Erythroblast (primary cell): ENCODE results near the gene DCAF8L2.
"Not testable (repeated sequence)": the region's sequence is repeated elsewhere in the genome, so short reads cannot be mapped to it uniquely, and the experiment has no call there.

Experiments
- DNase-seq, 2 experiments: peaks; one replicate each; lab custom pipeline; 2025; lab: John Stamatoyannopoulos, UW
- GATA1 ChIP-seq: IDR thresholded peaks from 2 replicates; pipeline ENCODE4 v1.6.1; 2011; ENCODE audit warnings: low read depth, mild to moderate bottlenecking, control low read depth, low read length, moderate library complexity
- POLR2A ChIP-seq: IDR thresholded peaks from 2 replicates; pipeline ENCODE4 v1.6.1; 2011; ENCODE audit warnings: mild to moderate bottlenecking, low read length

DCAF8L2 gene

DNA sequence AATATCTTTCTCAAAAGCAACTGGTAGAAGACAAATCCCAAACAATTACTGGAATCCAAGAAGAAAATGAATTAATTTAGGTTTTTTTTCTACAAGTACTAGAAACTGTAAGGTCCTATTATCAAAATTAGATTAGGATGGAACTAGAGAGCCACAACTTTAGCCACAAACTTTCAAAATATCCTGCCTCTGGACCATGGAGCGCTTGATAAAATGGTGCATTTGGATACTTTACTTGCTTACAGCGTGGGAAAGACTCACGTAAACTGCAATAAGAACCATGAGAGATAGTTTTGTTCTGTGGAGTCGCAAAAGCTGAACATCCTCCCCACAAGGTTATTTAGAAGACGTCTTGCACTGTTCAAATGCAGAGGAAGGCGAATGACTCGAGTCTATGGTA is at the start of gene DCAF8L2:
Gene DCAF8L2, plus strand, starts transcription at position 301 of the 400 bp plus-strand sequence. CDS start 156,552 bp downstream, outside the sequence.
- TF ChIP-seq GATA1 (no peak), POLR2A (no peak)
- DNase-seq: no peak

- DNase-seq: not testable (repeated sequence)
These were observed 49.0 kb upstream of the DCAF8L2 start for GRCh38 chrX:27541161-27541560.

DNA sequence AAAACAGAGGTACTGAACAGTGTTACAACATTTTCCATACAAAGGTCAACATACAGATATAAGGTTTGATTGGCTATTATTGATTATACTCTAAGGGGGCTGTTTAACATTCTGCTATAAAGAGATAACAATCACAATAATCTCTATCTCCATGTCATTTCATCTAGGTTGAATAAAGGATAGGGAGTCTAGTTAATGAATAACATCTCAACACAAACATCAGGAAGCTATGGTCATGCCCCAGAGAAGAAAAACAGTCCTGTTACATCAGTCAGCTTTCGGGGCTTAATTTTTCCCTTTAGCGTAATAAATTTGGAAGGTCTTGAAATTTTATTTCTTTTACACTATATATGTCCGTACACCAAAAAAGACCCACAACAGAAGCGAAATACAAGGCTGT is 41.5 kb upstream of the DCAF8L2 start:
- no peak for TF ChIP-seq POLR2A
- TF ChIP-seq GATA1: no peak
- no peak for DNase-seq

GRCh38 chrX:27549688-27550087 is 40.5 kb upstream of the DCAF8L2 start:
- no peak for DNase-seq
- TF ChIP-seq POLR2A (no peak), GATA1 (no peak)

- TF ChIP-seq POLR2A (no peak), GATA1 (no peak)
- DNase-seq: peak; percentile 21 to 35
These were observed 34.6 kb upstream of the DCAF8L2 start for GRCh38 chrX:27555514-27555913.

DNA sequence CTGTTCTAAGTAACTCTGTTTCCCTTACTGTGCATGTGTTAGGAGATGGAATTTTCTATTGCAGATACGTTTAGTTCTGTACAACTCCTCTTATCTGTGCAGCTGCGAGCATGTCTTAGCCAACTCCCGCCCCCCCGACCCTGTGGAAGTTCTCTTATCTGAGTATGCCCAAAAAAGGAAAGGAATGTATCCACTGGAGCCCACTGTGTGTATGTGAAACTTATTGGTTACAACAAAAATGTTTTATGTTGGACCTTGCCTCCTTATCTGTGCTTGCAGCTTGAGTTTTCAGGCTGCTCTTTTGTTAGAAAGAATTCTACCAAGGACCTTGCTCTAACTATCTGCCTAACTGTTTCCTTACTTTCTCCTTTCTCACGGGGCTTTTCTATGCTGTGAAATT is 24.2 kb upstream of the DCAF8L2 start:
- no peak for TF ChIP-seq POLR2A
- TF ChIP-seq GATA1: peak; percentile 33
- DNase-seq: peak; percentile 62 to 86

GRCh38 chrX:27571164-27571563 is 19.0 kb upstream of the DCAF8L2 start:
- TF ChIP-seq GATA1: no peak

GRCh38 chrX:27575565-27575964 is 14.6 kb upstream of the DCAF8L2 start:
- no peak for DNase-seq
- TF ChIP-seq POLR2A: no peak
- TF ChIP-seq GATA1: no peak

More at GRCh38 chrX:27571164-27571563, 19.0 kb upstream of the DCAF8L2 start:
- DNase-seq: no peak

GRCh38 chrX:27583976-27584375 is 6.2 kb upstream of the DCAF8L2 start:
- TF ChIP-seq POLR2A (no peak), GATA1 (no peak)
- no peak for DNase-seq

DNA sequence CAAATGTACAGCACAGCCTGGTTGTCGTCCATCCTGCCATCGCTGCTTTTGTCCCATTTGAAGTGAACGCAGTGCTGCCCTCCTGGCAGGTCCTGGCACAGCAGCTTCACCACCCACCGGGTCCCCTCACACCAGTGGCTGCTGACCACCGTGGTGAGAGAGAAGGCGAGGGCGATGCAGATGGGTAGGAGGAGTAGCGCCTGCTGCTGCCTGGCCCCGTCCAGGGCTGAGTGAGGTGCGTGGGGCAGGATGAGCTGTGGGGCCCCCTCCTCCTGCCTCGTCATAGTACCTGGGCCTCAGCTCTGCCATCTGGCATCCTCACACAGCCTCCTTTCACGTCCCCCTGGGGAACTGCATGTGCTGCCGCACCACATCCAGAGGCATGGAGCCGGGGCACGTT is 1.8 kb downstream of the DCAF8L2 start:
- DNase-seq: no peak
- no peak for TF ChIP-seq GATA1
- no peak for TF ChIP-seq POLR2A

DNA sequence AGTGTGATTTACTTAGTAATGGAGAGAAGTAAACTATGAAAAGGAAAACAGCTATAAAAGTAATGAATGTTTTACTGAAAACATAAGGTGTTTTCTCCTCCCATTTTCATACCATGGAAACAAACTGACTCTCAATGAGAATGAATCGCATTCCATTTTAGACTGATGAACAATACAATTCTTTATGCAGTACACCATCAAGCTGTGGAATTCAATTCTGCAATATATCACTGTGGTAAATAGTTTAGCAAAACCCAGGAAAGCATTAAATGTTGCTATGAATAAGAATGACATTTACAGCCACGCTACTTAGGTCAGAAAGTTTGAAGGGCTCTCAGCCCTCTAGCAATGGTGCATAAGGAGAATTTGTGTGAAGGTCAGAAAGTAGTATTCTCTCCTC is 7.4 kb downstream of the DCAF8L2 start:
- TF ChIP-seq POLR2A (no peak), GATA1 (no peak)
- DNase-seq: no peak

DNA sequence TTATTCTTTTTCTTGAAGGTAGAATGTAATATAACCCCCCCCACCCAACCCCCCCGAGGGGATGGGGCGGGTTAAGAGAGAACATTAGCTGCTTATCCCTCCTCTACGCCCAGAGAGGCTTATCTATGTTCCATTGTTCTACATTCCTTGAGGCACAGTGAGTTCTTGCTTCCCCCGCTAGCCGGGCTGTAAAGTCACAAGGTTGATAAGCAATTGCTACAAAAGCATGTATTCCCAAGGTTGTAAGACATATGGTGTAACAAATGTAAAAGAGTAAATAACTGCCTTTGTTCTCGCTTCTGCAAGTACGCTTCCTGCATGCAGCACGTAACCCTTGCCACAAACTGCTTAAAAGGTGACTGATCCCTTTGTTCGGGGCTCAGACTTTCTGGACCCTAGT is 8.2 kb downstream of the DCAF8L2 start:
- TF ChIP-seq POLR2A: no peak
- TF ChIP-seq GATA1: no peak
- DNase-seq: peak; percentile 2 to 39

DNA sequence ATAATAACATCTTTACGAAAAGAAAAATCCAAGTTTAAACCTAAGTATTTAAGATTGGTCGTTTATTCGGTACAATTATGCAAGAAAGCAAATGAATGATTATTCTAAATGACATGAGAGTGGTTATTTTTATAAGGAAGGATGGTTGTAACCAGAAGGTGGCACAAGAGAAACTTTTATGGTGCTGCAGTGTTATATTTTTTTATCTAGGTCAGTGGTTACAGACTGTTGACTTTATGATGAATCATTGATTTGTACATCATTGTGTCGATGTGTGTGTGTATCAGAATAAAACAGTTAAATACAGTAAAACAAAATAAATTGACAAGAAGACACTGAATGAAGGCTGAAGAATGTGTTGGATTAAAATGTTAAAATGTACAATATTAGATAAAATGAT is 9.8 kb downstream of the DCAF8L2 start:
- TF ChIP-seq GATA1 (no peak), POLR2A (no peak)
- no peak for DNase-seq

DNA sequence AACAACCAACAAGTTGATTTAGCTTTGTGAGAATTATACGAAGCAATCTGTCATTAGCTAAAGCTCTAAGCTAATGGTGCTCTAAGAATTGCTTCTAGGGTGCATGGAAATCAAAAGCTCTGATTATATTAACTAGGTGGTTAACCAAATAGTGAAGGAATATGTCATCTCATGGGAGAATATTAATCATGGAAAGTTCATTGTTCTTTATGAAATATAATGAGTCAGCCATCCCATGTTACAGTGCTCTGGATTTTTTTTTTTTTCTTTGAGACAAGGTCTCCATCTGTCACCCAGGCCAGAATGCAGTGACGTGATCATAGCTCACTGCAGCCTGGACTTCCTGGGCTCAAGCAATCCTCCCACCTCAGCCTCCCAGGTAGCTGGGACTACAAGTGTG is 10.5 kb downstream of the DCAF8L2 start:
- DNase-seq: no peak

DNA sequence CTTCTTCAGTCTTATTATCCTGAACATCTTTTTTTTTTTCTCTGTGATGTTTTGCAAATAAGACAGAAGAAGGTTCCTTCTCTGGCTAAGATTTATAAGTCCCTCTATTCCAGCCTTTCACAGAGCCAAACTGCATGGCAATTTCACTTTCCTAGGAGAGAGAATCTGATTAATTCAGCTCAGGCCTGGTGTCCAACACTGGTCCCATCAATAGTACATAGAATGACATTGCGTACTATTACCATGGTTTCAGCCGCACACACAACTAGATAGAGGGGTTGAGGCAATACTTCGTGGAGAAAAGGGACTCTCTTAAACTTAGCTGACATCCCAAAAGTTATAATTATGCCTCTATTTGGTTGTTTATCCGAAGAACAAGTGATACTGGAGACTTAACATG is 18.5 kb downstream of the DCAF8L2 start:
- TF ChIP-seq POLR2A: no peak
- no peak for TF ChIP-seq GATA1
- DNase-seq: peak in 1 of 2 experiments; percentile 1

More for the DNA sequence above, 10.5 kb downstream of the DCAF8L2 start:
- TF ChIP-seq GATA1 (no peak), POLR2A (no peak)

GRCh38 chrX:27619459-27619858 is 29.3 kb downstream of the DCAF8L2 start:
- no peak for DNase-seq

More at GRCh38 chrX:27619459-27619858, 29.3 kb downstream of the DCAF8L2 start:
- TF ChIP-seq POLR2A (no peak), GATA1 (no peak)
